Dedifferentiated amniotic fluid mesenchymal stem cell (primary cell): ENCODE data around the gene SQOR.

Source experiments
- DNase-seq: peaks from one replicate; pipeline ENCODE4 v3.0.0-alpha.2; 2016; ENCODE audit errors: extremely low spot score

The SQOR gene

DNA sequence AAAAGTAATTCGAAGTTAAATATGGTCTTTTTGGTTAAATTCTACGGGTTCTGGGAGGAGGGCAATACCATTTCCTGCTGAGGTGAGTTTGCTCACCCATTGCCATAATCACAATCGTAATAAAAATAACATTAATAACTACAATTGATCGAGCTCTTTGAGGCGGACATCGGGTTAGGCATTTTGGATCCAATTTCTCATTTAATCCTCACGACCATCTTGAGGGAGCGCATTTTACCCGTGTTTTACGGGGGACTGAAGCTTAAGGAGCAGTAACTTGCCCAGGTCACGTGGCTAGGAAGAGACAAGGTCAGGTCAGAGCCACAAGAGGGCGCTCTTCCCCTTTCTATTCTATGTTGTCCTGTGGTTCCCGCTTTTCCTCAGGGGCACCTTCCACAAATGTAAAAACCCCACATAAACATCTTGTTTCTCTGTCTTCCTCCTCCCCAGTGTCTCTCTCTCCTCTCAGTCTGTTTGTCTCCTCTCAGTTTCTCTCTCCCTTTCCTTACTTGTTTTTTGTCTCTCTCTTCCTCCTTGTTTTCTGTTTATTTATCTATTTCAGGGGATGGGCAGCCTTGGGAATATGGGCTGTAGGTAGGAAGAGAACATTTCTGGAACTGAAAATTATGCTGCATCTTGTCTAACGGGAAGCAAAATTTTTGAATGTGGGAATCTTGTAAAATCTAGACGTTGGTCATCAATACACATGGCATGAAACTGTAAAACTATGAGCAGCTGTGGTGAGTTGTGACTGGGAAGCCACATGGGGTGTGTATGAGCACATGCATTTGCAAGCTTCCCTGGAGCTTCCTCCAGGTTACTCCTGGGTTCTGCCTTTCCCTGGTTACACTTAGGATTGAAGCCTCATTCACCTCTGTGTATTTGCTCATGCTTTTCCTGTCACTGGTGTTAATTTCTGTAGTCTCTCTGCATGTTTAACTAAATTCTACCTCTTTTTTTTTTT lies 71.0 kb downstream of the SQOR start:
- peak; percentile 80 for DNase-seq

GRCh38 chr15:45710657-45711056 lies 75.8 kb downstream of the SQOR start:
- no peak for DNase-seq

- peak; percentile 64 for DNase-seq
Observed at GRCh38 chr15:45714590-45715488, 80.0 kb downstream of the SQOR start.

GRCh38 chr15:45715528-45715927 lies 80.7 kb downstream of the SQOR start:
- DNase-seq = no peak

GRCh38 chr15:45719490-45719889 lies 84.7 kb downstream of the SQOR start:
- no peak for DNase-seq

- no peak for DNase-seq
Observed at GRCh38 chr15:45720183-45720582, 85.4 kb downstream of the SQOR start.

- DNase-seq = no peak
Observed at GRCh38 chr15:45728641-45729040, 93.8 kb downstream of the SQOR start.

- no peak for DNase-seq
Observed at GRCh38 chr15:45729141-45729540, 94.3 kb downstream of the SQOR start.

DNA sequence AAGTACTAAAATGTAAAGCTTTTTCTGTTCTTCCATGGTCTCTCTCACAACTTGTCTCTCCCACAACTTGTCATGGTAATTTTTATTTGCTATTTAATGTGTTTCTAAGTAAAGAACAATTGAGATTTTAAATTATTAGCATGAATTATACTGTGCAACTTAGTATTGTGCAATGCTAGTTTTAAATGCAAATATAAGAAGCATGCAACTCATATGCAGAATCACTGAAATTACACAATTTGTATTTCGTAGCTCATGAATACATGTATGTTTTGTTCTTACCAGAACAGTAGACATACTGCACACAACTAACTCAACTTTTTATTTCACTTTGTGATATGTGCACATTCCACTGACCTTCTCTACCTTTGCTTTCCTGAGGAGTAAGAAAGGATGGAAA lies 96.5 kb downstream of the SQOR start:
- DNase-seq = no peak

GRCh38 chr15:45732662-45733061 lies 97.8 kb downstream of the SQOR start:
- no peak for DNase-seq

- no peak for DNase-seq
Observed at GRCh38 chr15:45734260-45734711, 99.5 kb downstream of the SQOR start.
